Hindlimb muscle (tissue), 1 donor: ENCODE data around the gene OBSCN. TPM values are rescaled to one million over a fixed set of nuclear protein-coding genes. Genes with fewer than 3 reads are reported as not detected.
"Not testable (repeated sequence)": the region's sequence is repeated elsewhere in the genome, so short reads cannot be mapped to it uniquely, and the experiment has no call there.

Experiments used
- DNase-seq: peaks from one replicate; pipeline ENCODE4 v3.0.0-alpha.2; 2013
- polyA plus RNA-seq: library from polyadenylated mRNA; unstranded; fragments of 120-200 nt; gene quantifications from one replicate; pipeline ENCODE4 v1.2.1, GENCODE V29; 2013; ENCODE audit not compliant: insufficient read length

OBSCN gene
- polyA plus RNA-seq, 1 donor, result 556 TPM

- DNase-seq, result not testable (repeated sequence)
These were observed 19.6 kb upstream of the OBSCN start for GRCh38 chr1:228188249-228188648.

- DNase-seq, result no peak
These were observed 17.7 kb upstream of the OBSCN start for GRCh38 chr1:228190182-228190581.

- no peak for DNase-seq
These were observed 17.1 kb upstream of the OBSCN start for GRCh38 chr1:228190778-228191177.

- no peak for DNase-seq
These were observed 13.4 kb upstream of the OBSCN start for GRCh38 chr1:228194436-228194835.

- DNase-seq, result no peak
These were observed 12.7 kb upstream of the OBSCN start for GRCh38 chr1:228194921-228195812.

- no peak for DNase-seq
These were observed 10.2 kb upstream of the OBSCN start for GRCh38 chr1:228197555-228198147.

- no peak for DNase-seq
These were observed 8.8 kb upstream of the OBSCN start for GRCh38 chr1:228198977-228199590.

- DNase-seq, result peak; percentile 50
These were observed 2.9 kb upstream of the OBSCN start for GRCh38 chr1:228204958-228205357.

GRCh38 chr1:228205526-228206436, 2.1 kb upstream of the OBSCN start:
- DNase-seq, result no peak

- no peak for DNase-seq
These were observed 1.1 kb upstream of the OBSCN start for GRCh38 chr1:228206582-228207351.

GRCh38 chr1:228207381-228207810, 448 bp upstream of the OBSCN start:
- no peak for DNase-seq

- no peak for DNase-seq
These were observed 1.1 kb downstream of the OBSCN start for GRCh38 chr1:228208831-228209551.

GRCh38 chr1:228209657-228210056, 1.8 kb downstream of the OBSCN start:
- no peak for DNase-seq

- no peak for DNase-seq
These were observed 2.3 kb downstream of the OBSCN start for GRCh38 chr1:228210076-228210651.

GRCh38 chr1:228210712-228211530, 3.1 kb downstream of the OBSCN start:
- DNase-seq, result no peak

- DNase-seq, result no peak
These were observed 3.9 kb downstream of the OBSCN start for GRCh38 chr1:228211531-228212414.

- DNase-seq, result no peak
These were observed 4.6 kb downstream of the OBSCN start for GRCh38 chr1:228212415-228212965.
